ENCODE results near the gene SH3RF2. TPM values are rescaled to one million over a fixed set of nuclear protein-coding genes. Genes with fewer than 3 reads are reported as not detected.

SH3RF2 gene
- total RNA-seq, 1 donor from 2014 or later, result 6.5 TPM

DNA sequence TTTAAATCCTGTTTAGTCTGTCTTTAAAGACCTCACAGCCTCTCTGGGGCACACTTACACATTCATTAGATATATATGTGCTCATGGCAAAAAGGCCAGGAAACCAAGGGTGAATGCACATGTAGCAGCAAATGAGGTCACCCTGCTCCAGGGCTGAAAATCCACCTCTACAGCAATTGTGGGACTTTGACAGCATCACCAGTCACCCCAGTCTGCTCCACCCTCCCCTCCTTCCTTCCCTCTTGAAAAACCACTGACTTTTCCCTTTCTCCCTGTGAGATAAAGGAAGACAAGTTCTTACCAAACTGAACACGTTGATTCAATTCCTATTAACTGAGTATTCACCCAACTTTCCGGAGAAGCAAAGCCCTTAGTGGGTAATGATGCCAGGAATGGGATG lies 15.2 kb upstream of the SH3RF2 start:
- no peak for DNase-seq (ENCODE audit: extremely low read depth, low read depth, low spot score)

DNA sequence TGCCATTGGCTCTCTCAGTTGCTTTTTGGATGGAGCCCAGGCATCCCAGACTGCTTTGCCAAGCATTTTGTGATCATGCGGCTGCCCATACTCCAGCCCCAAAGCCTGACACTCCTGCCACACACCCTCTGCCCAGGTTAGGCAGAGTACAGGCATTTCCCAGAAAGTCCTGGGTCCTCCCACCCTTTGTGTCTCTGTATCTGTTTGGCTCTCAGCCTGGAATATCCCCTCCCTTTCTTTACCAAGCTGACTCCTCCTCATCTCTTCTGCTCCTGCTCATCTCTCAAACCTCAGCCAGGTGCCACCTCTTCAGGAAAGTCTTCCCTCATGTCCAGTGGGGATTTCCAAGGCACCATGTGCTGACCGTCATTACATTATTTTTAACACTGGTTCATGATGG lies 14.3 kb upstream of the SH3RF2 start:
- no peak for DNase-seq (ENCODE audit: extremely low read depth, low read depth, low spot score)

DNA sequence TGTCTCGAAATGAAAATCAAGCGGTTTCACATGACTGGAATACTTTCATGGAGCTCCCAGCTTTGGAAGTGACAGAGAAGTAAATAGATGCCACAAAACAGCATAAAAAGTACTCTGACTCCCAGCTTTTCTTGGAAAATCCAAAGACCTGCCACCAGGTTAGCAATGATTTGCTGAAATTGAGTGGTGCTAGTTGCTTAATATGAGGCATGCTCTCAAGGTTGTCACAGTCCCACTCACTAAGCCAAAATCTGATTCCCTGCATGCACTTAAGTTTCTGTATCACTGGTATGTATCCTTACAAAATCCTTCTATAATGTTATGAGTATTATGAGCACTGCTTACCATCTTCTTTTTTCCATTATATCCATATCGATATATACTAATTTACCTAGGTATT lies 13.0 kb upstream of the SH3RF2 start:
- DNase-seq (ENCODE audit: extremely low read depth, low read depth, low spot score), result no peak

- DNase-seq (ENCODE audit: extremely low read depth, low read depth, low spot score), result no peak
Measured at GRCh38 chr5:145924849-145925248, 11.5 kb upstream of the SH3RF2 start.

DNA sequence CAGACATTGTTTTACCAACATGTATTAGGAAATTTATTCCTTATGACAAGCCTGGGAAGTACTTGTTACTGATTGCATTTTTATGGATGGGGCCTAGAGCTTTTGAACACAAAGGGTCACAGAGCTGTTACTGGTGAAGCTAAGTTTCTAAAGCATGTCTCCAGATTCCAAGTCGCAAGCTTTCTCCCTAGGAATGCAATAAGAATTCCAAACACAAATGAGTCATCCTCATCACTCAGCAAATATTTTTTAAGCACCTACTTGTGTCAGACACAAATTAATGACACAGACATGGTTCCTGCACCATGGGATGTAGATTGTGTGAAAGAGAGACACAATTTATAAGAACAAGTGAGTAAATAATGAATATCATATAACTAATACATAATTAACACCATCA lies 11.0 kb upstream of the SH3RF2 start:
- DNase-seq (ENCODE audit: extremely low read depth, low read depth, low spot score), result peak; percentile 68

- no peak for DNase-seq (ENCODE audit: extremely low read depth, low read depth, low spot score)
Measured at GRCh38 chr5:145925803-145926202, 10.6 kb upstream of the SH3RF2 start.

GRCh38 chr5:145931718-145932117 lies 4.7 kb upstream of the SH3RF2 start:
- DNase-seq (ENCODE audit: extremely low read depth, low read depth, low spot score), result no peak

DNA sequence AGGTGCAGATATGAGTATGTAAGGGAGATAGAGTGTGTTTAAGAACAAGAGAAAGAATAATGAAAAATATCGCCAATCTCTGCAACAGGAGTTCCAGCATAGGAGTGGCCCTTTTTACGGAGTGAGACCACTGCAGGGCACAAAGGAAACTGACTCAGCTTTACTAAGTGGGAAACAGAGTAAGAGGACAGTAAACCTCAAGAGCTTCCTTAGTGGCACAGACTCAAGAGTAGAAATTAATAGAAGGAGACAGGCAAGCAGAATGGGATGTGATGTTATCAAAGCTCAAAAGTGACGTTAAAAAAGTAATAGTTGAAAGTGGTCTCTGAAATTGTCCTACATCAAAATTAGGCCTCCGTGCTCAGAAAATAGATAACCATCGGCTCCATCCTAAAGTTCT lies 2.1 kb upstream of the SH3RF2 start:
- DNase-seq (ENCODE audit: extremely low read depth, low read depth, low spot score), result no peak

- DNase-seq (ENCODE audit: extremely low read depth, low read depth, low spot score), result no peak
Measured at GRCh38 chr5:145937432-145938250, 1.3 kb downstream of the SH3RF2 start.

GRCh38 chr5:145938776-145939539 lies 2.6 kb downstream of the SH3RF2 start:
- no peak for DNase-seq (ENCODE audit: extremely low read depth, low read depth, low spot score)

DNA sequence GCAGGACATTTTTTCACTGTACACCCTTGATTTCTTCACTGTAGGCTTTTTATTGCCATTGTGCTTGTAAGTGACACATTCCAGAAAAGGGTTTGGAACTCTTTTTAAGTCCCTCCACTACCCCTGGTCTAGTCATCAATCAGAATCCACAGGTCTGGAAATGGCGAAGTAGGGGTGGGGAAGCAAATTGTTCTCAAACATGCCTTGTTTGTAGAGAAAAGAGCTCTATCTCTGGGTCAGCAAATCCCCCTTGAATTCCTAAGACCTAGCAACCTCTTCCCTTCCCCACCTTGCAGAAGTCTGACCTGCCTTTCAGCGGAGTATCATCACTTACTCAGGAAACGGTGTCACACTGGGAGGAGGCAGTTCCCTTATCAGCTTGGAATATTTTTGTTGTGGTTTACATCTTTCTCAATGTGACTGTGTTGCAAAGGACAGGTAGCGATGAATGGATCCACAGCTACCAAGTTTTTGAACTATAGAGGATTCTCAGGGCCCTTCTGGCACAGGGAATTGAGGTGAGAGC lies 3.2 kb downstream of the SH3RF2 start:
- DNase-seq (ENCODE audit: extremely low read depth, low read depth, low spot score), result no peak

GRCh38 chr5:145941096-145941447 lies 4.7 kb downstream of the SH3RF2 start:
- no peak for DNase-seq (ENCODE audit: extremely low read depth, low read depth, low spot score)

DNA sequence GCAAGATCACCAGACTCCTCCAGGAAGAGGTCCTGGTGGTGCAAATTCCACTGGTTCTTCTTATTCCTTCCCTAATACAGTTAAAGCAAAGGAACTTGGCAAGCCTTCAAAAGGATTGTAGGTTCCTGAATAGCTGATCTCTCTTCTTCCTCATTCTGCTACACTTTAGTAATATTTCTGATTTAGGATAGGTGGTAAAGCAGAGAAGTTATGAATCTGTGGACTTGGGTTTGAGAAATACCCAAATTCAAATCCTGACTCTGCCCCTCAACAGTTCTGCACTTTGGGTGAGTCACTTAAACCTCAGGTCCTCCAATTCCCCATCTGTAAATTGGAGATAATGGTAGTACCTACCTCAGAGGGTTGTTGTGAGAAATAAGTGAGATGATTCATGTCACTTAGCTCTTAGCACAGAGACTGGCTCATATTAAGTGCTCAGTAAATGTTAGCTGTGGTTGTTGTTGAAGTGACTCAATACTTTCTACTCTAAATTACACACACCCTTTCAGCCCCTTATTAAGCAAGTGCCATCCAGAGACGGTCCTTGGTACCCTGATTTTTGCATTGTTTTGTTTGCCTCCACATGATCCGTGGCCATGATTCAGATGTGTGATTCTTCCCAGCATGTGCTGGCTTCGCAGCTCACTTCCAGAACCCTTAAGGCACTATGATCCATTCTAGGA lies 5.2 kb downstream of the SH3RF2 start:
- no peak for DNase-seq (ENCODE audit: extremely low read depth, low read depth, low spot score)

GRCh38 chr5:145942201-145942600 lies 5.8 kb downstream of the SH3RF2 start:
- DNase-seq (ENCODE audit: extremely low read depth, low read depth, low spot score), result no peak

- DNase-seq (ENCODE audit: extremely low read depth, low read depth, low spot score), result no peak
Measured at GRCh38 chr5:145942749-145943148, 6.4 kb downstream of the SH3RF2 start.

GRCh38 chr5:145943674-145944121 lies 7.3 kb downstream of the SH3RF2 start:
- DNase-seq (ENCODE audit: extremely low read depth, low read depth, low spot score), result no peak

DNA sequence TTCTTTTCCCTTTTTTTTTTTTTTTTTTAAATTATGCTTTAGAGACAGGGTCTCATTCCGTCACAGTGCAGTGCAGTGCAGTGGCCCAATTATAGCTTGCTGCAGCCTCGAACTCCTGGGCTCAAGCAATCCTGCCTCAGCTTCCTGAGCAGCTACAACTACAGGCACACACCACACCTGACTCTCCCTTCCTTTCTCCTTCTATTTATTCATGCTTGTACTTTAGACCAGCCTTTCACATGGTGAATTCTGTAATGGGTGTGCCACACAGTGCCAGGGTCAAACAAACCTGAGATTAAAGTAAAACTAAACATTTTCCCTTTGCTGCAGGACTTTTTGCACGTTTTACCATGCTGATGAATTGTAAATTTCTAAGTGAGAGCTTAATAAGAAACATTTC lies 8.0 kb downstream of the SH3RF2 start:
- no peak for DNase-seq (ENCODE audit: extremely low read depth, low read depth, low spot score)

- DNase-seq (ENCODE audit: extremely low read depth, low read depth, low spot score), result no peak
Measured at GRCh38 chr5:145945620-145946111, 9.3 kb downstream of the SH3RF2 start.

DNA sequence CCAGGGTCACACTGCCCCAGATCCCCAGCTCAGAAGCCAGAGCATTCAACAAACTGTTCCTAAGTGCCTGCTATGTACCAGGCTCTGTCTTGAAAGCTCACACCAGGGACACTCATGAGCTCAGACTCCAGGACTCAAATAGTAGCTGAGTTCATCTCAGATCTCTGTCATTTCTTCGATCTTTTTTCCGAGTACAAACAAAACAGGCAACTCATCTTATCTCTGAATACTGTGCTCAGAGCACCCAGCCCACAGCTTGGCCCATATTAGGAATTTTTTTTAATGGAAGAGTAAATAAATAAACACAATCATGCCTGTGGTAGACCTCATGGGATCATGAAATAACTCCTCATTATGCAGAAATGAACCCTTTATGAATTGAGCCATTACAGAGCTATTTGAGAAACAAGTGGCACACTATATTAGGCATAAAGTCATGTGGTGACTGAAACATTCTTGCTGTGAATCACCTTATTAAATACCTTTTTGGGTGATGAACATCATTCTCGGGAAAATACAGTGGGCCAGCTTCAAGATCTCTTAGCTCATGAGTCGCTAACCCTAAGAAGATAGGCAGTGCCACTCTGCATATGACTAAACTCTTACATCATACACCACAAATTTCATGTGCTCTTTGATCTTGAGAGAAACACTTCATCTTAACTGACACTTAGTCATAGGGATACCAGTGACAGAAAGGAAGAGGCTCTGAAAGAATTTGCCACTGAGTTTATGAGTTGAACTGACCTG lies 9.9 kb downstream of the SH3RF2 start:
- no peak for DNase-seq (ENCODE audit: extremely low read depth, low read depth, low spot score)

DNA sequence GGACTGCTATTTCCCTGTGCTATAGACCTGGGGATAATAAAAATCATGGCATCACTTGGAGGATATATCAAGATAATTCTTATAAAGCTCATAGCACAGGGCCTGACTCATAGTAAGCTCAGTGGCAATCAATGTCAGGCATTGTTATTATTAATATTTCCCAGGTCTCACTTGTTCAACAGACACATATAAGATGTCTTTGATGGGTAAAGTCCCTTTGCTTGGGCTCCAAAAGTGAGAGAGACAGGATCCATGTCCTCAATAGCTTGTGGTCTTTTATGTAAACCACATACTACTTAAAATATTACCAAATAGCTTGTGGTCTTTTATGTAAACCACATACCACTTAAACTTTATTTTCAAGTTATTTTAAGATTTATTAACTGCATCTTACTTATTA lies 11.2 kb downstream of the SH3RF2 start:
- DNase-seq (ENCODE audit: extremely low read depth, low read depth, low spot score), result no peak
